GM19238 (cell line): Measurements from ENCODE around the gene HAAO.

ENCODE experiments used
- DNase-seq: peaks from one replicate; pipeline ENCODE4 v3.0.0; 2011; ENCODE audit warnings: low spot score; ENCODE audit not compliant: insufficient read length

HAAO gene

DNA sequence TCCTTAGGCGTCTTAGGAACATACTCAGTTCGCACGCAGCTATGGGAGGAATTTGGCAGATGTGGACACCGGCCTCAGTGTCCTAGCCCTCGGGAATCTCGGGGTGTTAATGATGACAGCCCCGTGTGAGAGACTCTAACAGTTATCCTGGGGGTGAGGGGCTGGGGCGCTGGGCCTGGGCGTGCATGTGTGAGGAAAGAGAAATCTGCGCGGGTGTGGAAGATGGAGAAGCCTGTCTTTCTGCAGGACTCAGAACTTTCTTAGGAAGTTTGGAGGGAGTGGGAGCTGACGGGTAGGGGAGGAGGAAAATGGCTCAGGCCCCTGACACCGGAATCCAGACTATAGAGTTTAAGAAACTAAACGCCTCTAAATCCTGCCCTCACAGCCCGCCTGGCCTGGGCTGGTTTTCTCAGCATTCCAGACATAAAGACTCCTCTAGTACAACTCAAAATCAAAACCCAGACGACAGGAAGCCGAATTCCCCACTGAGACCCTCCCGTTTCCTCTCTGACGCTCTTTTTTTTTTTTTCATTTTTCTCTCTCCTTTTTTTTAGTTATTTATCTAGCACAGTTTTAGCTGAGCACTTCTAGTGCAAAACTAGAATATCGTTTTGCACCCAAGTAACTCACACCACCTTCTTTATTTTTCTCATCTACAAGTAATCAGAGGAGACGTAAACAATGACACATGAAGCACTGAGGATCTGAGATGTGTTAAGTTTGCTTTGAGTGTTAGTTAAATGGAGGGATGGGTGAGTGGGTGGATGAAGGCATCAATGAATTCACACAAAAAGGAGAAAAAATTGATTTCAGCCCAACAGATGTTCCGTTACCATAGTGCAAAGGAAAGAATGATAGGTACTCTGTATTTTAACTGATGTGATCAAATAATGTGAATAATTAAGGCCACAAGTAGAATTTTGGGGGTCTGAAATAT, 1.2 kb upstream of the HAAO start:
- DNase-seq, result no peak

DNA sequence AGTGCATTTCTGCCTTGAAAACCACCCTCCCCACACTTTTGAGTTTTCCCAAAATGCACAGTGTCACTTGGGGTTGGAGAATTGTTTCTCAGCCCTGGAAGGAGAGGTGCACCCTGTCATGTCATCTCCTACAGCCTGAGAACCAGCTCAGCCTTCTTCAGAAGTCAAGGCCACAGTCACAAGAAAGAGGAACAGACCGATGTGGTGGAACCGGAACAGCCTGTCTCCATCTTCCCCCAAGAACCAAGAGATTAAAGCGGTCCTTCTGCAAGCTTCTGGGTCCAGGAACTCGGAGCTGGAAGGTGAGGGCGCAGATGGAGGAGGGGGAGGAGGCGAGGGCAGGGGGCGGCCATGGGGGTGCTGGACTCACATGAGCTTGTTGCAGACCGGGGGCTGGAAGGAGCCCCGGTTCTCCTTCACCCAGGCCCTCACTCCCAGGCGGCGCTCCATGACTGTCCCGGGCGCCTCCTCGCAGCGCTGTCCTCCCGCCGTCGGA, 248 bp downstream of the HAAO start:
- no peak for DNase-seq

DNA sequence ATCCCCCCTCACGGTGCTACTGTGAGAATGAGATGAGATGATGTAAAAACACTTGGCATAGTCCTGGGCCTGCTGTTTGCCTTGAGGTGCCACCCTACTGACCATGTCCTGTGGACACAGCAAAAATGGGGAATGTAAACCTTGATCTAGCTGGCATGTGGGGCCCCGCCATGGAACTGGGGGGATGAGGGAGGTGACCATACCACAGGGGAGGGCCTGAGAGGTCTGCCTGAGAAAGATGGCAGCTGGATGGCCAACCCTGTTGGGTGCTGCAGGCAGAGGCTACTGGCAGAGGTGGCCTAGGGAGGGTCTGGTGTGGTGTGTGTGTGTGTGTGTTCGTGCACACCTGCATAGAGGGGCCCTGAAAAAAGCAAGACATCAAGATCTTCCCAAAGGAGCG, 777 bp downstream of the HAAO start:
- DNase-seq, result no peak

DNA sequence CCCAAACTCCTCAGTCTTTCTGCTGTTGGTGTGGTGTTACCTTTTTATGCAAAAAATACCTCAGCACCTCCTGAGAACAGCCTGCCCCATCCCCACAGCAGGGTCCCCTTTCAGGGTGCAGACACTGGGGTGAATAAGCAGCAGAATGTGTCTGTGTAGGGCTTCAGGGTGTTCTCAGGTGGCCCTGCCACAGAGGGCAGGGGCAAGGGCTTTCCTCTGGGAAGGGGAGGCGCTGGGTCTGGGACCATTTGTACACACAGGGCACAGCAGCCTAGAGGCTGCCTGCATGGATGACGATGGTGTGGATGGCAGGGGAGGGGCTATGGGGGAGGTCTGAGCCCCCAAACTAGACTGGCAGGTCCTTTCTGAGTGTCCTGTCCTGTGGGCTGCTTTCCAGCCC, 2.6 kb downstream of the HAAO start:
- no peak for DNase-seq

DNA sequence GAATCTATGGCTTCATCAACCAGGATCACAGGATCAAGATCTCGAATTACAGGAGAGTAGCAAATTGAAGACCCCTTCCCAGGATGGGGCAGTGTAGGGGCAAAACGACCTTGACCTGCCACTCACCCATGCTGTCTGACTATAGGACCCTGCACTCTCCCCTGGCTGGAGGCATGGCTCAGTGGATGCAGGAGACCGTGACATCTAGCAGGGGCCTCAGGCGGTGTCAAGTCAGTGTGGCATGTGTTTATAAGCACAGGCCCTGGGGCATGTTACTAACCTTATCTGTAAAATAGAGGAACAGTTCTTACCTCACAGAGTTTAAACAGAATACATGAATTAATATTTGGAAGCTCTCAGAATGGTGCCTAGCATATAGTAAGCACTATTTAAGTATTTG, 3.5 kb downstream of the HAAO start:
- no peak for DNase-seq

DNA sequence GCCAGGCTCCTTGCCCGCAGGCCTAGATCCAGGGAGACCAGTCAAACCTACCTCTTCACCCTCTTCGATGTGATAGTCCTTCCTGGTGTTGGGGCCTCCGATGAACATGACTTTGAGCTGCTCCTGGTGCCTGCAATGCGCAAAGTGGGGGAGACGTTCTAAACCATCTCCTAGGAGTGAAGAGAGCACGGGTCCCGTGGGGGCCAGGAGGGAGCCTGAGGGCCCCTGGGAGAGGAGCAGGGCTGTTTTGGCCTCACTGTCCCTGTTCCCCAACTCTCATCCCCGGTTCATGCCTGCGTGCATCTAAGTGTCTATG, 3.9 kb downstream of the HAAO start:
- DNase-seq, result no peak

DNA sequence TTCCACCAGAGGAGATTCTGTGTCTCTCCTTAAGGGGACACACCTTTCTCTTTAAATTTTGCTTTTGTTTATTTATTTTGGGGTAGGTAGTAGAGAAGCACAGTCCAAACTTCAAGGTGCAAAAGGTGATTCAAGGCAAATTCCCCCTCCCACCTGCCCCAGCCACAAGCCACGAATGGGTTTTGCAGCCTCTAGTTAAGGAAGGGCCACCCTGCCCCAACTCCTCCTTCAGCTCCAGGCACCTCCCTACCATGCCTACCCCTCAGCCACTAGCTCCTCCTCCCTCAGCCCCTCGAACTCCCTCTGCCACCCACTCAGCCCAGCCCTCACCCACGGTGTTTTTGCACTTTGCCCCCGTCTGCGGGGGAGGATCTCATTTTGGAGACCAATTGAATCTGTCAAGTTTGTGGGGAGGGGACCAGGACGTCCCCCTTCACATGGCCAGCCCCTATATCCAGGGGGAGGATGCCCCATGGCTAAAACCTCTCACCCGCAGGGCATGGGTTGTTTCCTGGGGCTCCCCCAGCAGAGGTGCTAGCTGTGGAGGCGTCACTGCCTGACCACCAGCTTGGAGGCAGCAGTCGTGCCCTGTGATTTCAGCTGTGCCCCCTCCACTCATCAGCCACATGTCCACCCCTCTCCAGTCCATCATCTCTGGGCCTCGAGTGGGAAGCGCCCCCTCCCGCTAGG, 4.5 kb downstream of the HAAO start:
- DNase-seq, result no peak

DNA sequence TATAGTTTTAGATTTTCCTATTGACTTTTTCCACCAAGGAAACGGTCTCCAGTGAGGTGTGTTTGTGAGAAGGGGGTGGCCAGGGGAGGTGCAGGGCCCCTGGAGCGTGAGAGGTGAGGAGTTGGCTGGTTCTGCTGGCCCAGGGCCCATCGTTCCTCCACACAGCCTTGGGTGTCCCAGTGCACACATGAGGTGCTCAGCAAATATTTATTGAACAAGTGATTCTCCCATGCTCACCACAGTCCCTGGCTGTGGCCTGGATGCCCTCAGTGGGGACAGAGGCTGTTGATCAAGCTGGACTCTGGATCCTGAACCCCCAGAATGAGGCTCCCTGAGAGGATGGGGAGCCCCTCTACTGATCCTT, 5.0 kb downstream of the HAAO start:
- DNase-seq, result no peak

DNA sequence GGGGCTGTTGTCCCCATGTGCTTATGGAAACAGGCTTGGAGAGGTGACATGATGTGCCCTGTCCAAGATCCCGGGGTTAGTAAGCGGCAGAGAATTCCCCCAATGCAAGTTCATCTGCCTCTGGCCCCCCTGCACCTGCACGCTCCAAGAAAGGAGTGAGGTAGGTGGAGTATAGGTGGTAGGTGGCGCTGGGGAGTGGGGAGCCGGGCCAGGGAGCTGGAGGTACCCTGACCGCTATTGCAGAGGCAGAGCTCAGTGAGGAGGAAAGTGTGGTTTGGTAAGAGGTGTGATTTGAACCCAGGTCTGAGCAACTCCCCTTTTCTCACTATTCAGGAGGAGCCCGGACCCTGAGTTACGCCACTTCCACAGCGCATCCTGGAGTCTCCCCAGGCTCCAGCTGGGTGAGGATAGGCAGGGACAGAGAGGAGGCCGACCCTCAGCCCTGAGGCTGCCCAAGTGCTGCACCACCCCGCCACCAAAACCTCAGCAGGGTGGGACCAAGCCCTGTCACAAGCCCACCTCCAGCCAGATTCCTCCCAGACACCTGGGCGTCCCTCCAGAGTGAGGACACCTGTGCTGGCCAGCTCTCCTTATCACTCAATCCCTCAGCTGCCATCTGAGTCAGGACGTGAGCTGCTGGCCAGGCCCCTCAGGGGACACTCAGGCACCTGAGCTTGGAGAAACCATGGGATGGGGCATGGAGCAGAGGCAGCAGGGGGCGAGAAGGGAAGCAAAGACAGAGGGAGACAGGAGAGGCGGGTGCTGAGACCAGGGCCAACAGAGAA, 5.6 kb downstream of the HAAO start:
- DNase-seq, result no peak

DNA sequence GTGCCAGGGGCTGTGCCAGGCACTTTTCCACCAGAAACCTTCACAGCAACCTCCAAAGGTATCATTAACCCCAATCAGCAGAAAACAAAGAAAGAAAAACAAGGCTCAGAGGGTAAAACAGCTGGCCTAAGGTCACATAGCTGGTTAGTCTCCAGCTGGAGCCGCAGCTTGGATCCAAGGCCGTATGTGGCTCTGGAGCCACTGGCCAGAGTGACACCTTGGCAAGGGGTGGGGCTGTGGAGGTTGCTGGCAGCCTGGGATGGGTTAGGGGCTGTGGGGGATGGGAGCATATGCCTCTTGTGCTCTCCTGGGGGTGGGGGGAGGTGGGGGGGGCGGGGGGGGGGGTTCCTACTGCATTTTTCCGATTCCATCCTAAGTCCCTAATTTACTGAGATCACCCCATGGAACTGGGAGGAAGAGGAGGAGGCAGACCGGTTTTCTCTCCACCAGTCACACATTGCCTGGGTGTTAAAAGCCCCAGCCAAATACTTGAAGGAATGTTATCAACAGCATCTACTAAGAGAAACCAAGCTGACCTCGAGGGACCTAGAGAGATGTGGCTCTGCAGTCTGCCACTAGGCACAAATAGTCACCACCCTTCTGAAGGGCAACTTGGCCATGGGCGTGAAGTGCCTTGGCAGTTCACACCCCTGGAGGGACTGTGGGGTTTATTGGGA, 8.0 kb downstream of the HAAO start:
- DNase-seq, result no peak

DNA sequence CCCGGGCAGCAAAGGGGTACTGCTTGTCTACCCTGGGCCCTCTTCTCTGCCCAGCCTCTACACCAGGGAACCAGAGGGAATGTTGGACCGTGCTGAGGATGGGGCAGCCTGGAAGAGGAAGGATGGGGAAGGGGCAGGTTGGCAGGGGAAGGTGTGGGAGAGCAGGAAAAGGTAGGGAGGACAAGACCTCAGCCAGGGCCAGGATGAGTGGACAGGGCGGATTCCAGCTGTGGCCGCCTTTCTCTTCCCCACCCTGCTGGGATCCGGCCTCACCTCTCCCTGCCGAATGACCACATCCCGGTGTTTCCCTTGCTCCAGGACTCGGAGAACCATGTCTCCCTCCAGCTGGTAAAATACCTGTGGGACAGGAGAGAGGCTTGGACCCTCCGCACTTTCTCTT, 8.9 kb downstream of the HAAO start:
- DNase-seq, result no peak

DNA sequence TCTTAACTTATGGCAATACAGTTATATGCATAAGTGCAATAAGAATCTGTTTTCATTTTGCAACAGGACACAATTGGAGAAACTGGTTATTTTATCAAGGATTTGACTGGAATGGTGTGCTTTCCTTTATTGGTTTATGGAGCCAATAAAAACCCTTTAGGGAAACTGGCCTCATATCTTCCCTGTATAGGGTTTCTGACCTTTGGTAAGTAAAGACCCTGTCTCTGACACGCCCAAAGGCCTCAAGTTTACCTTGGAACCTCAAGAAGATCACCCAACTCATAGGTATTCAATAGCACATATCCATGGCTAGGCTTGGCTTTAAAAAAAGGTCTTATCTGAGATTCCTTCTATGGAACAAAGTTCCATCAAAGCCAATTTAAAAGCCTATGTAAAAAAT, 11.2 kb downstream of the HAAO start:
- DNase-seq, result no peak

DNA sequence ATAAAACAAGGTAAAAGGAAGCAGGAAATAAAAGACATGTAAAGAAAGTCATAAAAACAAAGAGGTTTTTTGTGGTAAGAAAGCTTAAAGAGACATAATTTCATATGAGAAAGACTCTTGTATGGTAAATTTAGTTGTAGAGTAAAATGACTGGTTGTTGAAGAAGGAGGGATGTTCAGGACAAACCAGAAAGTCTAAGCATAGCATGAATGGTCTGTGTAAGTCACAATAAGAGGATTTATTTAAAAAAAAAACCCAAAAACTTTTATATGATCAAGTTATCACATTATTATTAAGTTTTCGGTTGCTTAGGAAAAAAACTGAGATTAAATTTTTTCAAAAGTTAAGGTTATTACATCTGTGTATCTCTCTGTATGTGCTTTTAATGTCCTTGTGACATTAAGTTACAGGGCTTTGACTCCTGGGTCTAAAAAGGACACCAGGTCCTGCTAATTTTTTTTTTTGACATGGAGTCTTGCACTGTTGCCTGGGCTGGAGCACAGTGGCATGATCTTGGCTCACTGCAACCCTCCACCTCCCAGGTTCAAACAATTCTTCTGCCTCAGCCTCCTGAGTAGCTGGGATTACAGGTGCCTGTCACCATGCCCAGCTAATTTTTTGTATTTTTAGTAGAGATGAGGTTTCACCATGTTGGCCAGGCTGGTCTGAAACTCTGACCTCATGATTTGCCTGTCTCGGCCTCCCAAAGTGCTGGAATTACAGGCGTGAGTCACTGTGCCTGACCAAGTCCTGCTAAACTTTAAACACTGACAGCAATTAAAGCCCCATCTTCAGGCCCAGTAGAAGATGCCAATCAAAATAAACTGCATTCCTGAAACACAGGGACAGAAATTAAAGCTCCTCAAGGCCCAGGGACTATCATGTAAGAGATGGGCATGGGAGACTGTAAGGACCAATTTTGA, 14.2 kb downstream of the HAAO start:
- no peak for DNase-seq

DNA sequence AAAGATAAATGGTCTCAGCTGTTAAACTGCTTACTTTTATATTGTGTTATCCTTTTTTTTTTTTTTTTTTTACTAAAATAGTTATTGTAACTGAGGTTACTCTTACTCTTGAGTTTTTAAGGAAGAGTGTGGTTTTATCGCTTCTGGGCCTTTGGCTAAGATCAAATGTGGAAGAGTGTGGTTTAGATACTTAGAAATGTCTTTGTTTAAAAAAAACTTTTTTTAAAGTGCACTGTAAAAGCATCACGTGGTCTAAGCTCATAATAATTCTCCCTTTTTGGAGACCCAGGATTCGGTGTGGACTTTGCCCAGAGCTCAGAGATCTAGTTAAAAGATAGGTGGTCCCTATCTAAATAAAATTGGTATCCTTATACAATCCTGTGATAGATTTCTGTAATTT, 16.6 kb downstream of the HAAO start:
- no peak for DNase-seq

DNA sequence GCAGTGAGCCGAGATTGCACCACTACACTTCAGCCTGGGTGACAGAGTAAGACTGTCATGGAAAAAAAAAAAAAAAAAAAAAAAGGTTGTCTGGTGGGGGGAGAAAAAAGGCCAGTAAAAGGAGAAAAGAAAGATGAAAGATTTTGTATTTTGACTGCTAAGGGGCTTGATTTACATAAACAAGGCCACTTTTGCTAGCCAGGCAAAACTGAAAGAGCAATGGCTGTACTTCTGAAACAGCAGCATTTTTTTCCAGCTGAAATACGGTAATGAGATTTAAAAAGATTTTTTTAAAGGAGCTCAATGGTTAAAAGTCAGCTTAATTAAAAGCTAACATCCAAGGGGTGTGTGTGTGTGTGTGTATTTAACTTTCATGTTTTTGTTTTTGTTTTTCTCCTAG, 17.2 kb downstream of the HAAO start:
- DNase-seq, result no peak

DNA sequence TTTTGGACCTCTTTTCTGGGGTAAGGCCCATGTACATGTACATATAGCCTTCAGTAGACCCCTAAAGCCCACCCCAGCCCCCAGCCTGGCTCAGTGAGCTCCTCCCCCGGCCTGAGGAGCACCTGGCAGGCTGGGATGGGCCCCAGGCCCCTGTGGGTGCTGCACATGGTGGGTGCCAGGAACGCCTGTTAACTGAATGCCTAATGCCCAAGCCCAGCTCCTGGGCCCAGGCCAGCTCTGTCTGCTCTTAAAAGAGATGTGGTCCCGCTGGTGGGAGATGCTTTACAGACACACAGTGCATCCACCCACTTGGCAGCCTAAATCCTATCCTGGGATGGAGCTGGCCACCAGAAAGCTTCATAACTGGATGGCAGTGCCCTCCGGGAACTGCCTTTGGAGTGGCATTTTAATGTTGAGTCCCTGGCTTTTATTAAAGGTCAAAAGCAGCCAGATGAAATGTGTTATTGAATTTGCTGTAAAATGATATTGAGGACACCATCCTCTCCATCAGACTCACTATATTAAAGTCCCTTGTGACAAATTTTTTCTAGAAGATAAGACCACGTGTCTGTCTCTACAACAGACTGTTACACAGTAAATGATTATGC, 20.7 kb downstream of the HAAO start:
- DNase-seq, result no peak

DNA sequence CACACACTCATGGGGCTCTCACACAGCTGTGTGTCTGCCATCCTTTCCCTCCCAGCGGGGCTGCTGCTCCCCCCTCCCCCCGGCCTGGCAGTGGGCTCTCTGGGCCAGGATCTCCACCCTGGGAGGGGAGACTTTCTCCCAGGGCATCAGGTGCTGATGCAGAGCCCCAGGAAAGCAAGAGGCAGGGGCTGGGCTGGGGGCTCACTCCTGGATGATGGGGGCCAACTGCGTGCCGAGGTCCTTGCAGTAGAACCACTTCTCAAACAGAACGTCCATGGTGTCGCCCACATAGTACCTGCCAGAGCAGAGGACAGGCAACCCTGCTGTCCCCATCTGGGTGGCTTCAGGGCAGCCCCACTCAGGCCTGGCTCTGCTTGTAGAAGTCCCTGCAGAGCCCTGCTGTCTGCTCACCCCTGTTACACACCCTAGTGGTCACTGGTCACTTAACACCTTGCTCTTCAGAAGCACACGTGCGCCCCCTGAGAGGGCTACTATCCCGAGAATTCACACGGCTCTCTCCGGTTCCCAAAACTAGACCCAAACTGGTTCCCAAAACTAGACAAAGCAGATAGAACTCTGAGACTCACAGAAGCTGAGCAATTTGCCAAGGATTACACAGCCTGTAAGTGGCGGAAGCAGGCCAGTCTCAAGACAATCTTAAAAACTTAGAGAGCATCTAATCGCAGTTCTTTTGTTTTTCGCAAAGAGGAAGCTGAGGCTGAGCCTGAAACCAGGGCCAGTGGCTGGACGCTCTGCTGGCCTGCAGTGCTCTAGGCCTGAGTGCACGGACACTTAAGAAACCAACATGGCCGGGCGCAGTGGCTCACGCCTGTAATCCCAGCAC, 21.9 kb downstream of the HAAO start:
- no peak for DNase-seq

DNA sequence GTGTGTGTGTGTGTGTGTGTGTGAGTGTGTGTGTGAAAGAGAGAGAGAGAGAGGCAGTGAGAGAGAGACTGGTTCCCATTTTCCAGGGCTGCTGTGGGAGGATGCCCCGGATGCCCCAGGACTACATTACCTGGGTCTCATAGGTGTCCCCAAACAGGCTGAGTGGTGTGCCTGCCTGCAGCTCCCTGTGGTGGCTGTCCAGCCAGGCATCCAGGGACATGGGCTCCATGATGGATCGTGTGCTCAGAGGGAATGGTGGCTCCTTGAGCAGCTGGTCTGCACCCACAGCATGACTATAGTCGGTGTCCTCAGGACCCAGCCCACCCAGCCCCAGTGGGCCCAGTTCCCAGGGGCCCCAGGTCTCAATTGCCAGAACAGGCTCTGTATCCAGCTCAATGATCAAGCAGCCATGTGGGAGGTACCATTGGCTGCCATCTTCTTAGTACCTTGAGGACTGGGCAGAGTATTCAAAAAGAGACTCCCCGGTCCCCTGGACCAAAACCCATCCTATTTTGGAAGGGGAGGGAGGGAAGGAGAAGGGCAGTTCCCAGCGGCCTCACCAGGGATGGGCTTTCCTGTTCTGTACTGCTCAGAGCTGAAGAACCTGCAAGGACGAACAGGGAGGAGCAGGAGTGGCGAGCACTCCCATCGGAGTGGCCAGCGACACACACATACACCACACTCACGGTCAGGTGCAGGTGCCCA, 22.6 kb downstream of the HAAO start:
- DNase-seq, result no peak
